K562 (cell line): Measurements from ENCODE around the gene PSG3. TPM values are rescaled to one million over a fixed set of nuclear protein-coding genes. Genes with fewer than 3 reads are reported as not detected.

Experiments used
- ATAC-seq: fragments of 200-7000 bp; cut with Tn5 transposase; 3 replicates; pipeline ENCODE4 v1.9.1; 2020; ENCODE audit warnings: moderate library complexity
- BruUV-seq: library from RNA; stranded (reverse); fragments of 400-500 nt; replicated peaks from 2 replicates; lab custom pipeline; 2021; lab: Mats Ljungman, UMichigan
- CTCF ChIA-PET: fragments of 300-600 bp; formaldehyde crosslinking; extraction: SDS; loops from one replicate; lab custom pipeline; 2021; ENCODE audit warnings: low intra/inter-chr PET ratio; lab: Yijun Ruan, JAX
- POLR2A ChIA-PET: fragments of 300-600, 350-650 bp; sonication (Branson Sonifier 250); formaldehyde crosslinking; extraction: SDS; loops from one replicate; lab custom pipeline; 2021; ENCODE audit warnings: antibody characterized with exemption, inconsistent platforms; lab: Yijun Ruan, JAX
- DNase-seq, 4 experiments: peaks; one replicate each; pipeline versions ENCODE4 v3.0.0 to v3.0.0-alpha.2; 2011 to 2018; ENCODE audit warnings: low spot score in 3 of 4, mixed read lengths in 3 of 4; ENCODE audit errors: extremely low read depth in 1 of 4
- FAIRE-seq: peaks from 2 replicates; lab custom pipeline; 2011; peaks lifted over from hg19 to GRCh38; lab: Jason Lieb, UNC
- H2AFZ ChIP-seq: 2 replicates; pipeline ENCODE4 v1.6.0; 2011; ENCODE audit warnings: low read depth, low read length, control low read depth, inconsistent platforms
- H3K27ac ChIP-seq: fragments of 200-600 bp; 3 replicates; pipeline ENCODE4 v1.8.0; 2011; ENCODE audit warnings: low read depth, mild to moderate bottlenecking, control low read depth, inconsistent platforms, low read length, moderate library complexity, mixed read lengths; ENCODE audit errors: extremely low read depth
- H3K27me3 ChIP-seq, 2 experiments: fragments of 300-600 bp in 1 of 2; 2 replicates in 1 of 2; 3 replicates in 1 of 2; pipeline versions ENCODE4 v1.6.0 to v1.8.0; 2011; ENCODE audit warnings: inconsistent platforms in 2 of 2, low read length in 2 of 2, mild to moderate bottlenecking in 1 of 2, mixed read lengths in 1 of 2, moderate library complexity in 1 of 2; ENCODE audit not compliant: control insufficient read depth in 2 of 2, insufficient read depth in 2 of 2
- H3K36me3 ChIP-seq: fragments of 300-600 bp; 3 replicates; pipeline ENCODE4 v1.8.0; 2011; ENCODE audit warnings: mild to moderate bottlenecking, low read length, inconsistent platforms; ENCODE audit not compliant: control insufficient read depth, insufficient read depth
- H3K4me1 ChIP-seq, 2 experiments: fragments of 200-600 bp in 1 of 2; replicated peaks in 1 of 2; 2 replicates in 1 of 2; 3 replicates in 1 of 2; pipeline versions ENCODE4 v1.5.1 to v1.8.0; 2011; ENCODE audit warnings: inconsistent platforms in 2 of 2, low read length in 2 of 2, mild to moderate bottlenecking in 1 of 2, mixed read lengths in 1 of 2, moderate library complexity in 1 of 2; ENCODE audit not compliant: control insufficient read depth in 2 of 2, insufficient read depth in 2 of 2
- H3K4me2 ChIP-seq: 2 replicates; pipeline ENCODE4 v1.6.1; 2011; ENCODE audit warnings: low read length, control low read depth, inconsistent platforms, mixed read lengths; ENCODE audit not compliant: insufficient read depth
- H3K4me3 ChIP-seq: fragments of 200-600 bp; sonication (generic), shearing (Covaris generic); 2 replicates; pipeline ENCODE4 v1.5.1; 2016; ENCODE audit warnings: control low read depth, inconsistent platforms
- H3K79me2 ChIP-seq: fragments of 200-600 bp; 3 replicates; pipeline ENCODE4 v1.8.0; 2011; ENCODE audit warnings: low read length, inconsistent platforms; ENCODE audit not compliant: control insufficient read depth, insufficient read depth
- H3K9ac ChIP-seq, 2 experiments: 2 replicates each; pipeline versions ENCODE4 v1.6.0 to v1.6.1; 2011; ENCODE audit warnings: low read depth in 2 of 2, low read length in 2 of 2, control low read depth in 1 of 2, inconsistent platforms in 1 of 2, mild to moderate bottlenecking in 1 of 2, mixed read lengths in 1 of 2; ENCODE audit not compliant: insufficient read depth in 1 of 2
- H3K9me1 ChIP-seq: one replicate; pipeline ENCODE4 v1.6.0; 2011; ENCODE audit warnings: inconsistent platforms, mild to moderate bottlenecking, low read length, moderate library complexity; ENCODE audit not compliant: control insufficient read depth, insufficient read depth
- H3K9me3 ChIP-seq: replicated peaks from 2 replicates; pipeline ENCODE4 v1.5.1; 2011; ENCODE audit warnings: low read depth, low read length, inconsistent platforms; ENCODE audit not compliant: control insufficient read depth, insufficient read depth
- H4K20me1 ChIP-seq: replicated peaks from 2 replicates; pipeline ENCODE4 v1.6.1; 2011; ENCODE audit warnings: low read length, inconsistent platforms, mixed read lengths; ENCODE audit not compliant: control insufficient read depth, insufficient read depth
- GATA2 ChIP-seq: sonication (generic); formaldehyde crosslinking; IDR thresholded peaks from 2 replicates; pipeline ENCODE4 v1.4.0; 2020; ENCODE audit warnings: mild to moderate bottlenecking, missing genetic modification reagents
- RAD21 ChIP-seq, 2 experiments: fragments of 250-450 bp in 1 of 2; fragments of 450-650 bp in 1 of 2; sonication (Bioruptor Pico) in 1 of 2; formaldehyde crosslinking in 1 of 2; IDR thresholded peaks in 1 of 2; conservative IDR thresholded peaks in 1 of 2; 2 replicates each; pipeline versions ENCODE4 v1.4.0 to v1.8.0; 2020 to 2022; ENCODE audit warnings: mild to moderate bottlenecking in 2 of 2, moderate library complexity in 1 of 2
- ZNF764 ChIP-seq: fragments of 250-450 bp; sonication (Bioruptor Pico); IDR thresholded peaks from 2 replicates; pipeline ENCODE4 v1.4.0; 2020; ENCODE audit warnings: low read depth, mild to moderate bottlenecking, moderate library complexity
- ZNF79 ChIP-seq: fragments of 250-450 bp; sonication (Bioruptor Pico); IDR thresholded peaks from 2 replicates; pipeline ENCODE4 v1.4.0; 2020; ENCODE audit warnings: low read depth, mild to moderate bottlenecking, moderate library complexity
- WGBS: fragments of 100-300 bp; shearing (Covaris generic); methylation state at CpG from one replicate; pipeline ENCODE4 v1.1.6; 2016; ENCODE audit warnings: low coverage, mixed read lengths; ENCODE audit not compliant: insufficient coverage; ENCODE audit errors: missing lambda C conversion rate; 5-methylcytosine and 5-hydroxymethylcytosine counted together
- in situ Hi-C: fragments of 300-500 bp; cut with MboI; formaldehyde crosslinking; loops from 4 replicates; pipeline ENCODE4 v1.15.0; 2018; ENCODE audit warnings: inconsistent platforms, mixed read lengths
- intact Hi-C: fragments of 100-400 bp; cut with micrococcal nuclease; formaldehyde crosslinking; loops from 2 replicates; pipeline ENCODE4 v1.14.2; 2022
- polyA plus RNA-seq, 8 experiments: library from polyadenylated mRNA; depleted of rRNA in 4 of 8; stranded (reverse) in 5 of 8; unstranded in 3 of 8; fragments of >200 nt; fragmentation: Nextera tagmentation in 2 of 8; fragmentation: Illumina TruSeq in 1 of 8; extraction: Ambion mirVana in 2 of 8; extraction: Trizol in 1 of 8; gene quantifications; 2 replicates each; pipeline versions ENCODE4 v1.2.1 to v1.2.3, GENCODE V29; 2011 to 2014; ENCODE audit warnings: inconsistent platforms in 1 of 8, missing spikeins in 1 of 8
- total RNA-seq, 7 experiments: library from RNA; depleted of rRNA in 6 of 7; stranded (reverse); fragments of >200 nt in 6 of 7; fragmentation: Illumina TruSeq in 2 of 7; extraction: Trizol in 2 of 7; gene quantifications; 2 replicates each; pipeline versions ENCODE4 v1.2.1 to v1.2.3, GENCODE V29; 2011 to 2021; ENCODE audit warnings: low replicate concordance in 1 of 7
- TF ChIP-seq, protein P1 (sequence below), 3 experiments: IDR thresholded peaks in 2 of 3; conservative IDR thresholded peaks in 1 of 3; 2 replicates each; pipeline ENCODE4 v1.5.1; 2011 to 2012; ENCODE audit warnings: low read length in 3 of 3, mild to moderate bottlenecking in 3 of 3, control low read depth in 2 of 3, improper control_type of control experiment in 1 of 3, inconsistent platforms in 1 of 3, low read depth in 1 of 3, mixed read lengths in 1 of 3, moderate library complexity in 1 of 3; ENCODE audit not compliant: insufficient read depth in 2 of 3
- TF ChIP-seq, protein P2 (sequence below), 2 experiments: fragments of 450-650 bp; formaldehyde crosslinking in 1 of 2; IDR thresholded peaks; 2 replicates each; pipeline versions ENCODE4 v1.4.0 to v1.6.1; 2014 to 2020; ENCODE audit warnings: mild to moderate bottlenecking in 2 of 2, borderline replicate concordance in 1 of 2, low read depth in 1 of 2
- TF ChIP-seq, protein P3 (sequence below): fragments of 450-650 bp; IDR thresholded peaks from 2 replicates; pipeline ENCODE4 v1.6.1; 2016; ENCODE audit warnings: mild to moderate bottlenecking

The PSG3 gene
- total and polyA plus RNA-seq, 9 of the 15 experiments (the other 6 are each of a cell fraction or from before 2014, with no cell fraction given), result not detected

DNA sequence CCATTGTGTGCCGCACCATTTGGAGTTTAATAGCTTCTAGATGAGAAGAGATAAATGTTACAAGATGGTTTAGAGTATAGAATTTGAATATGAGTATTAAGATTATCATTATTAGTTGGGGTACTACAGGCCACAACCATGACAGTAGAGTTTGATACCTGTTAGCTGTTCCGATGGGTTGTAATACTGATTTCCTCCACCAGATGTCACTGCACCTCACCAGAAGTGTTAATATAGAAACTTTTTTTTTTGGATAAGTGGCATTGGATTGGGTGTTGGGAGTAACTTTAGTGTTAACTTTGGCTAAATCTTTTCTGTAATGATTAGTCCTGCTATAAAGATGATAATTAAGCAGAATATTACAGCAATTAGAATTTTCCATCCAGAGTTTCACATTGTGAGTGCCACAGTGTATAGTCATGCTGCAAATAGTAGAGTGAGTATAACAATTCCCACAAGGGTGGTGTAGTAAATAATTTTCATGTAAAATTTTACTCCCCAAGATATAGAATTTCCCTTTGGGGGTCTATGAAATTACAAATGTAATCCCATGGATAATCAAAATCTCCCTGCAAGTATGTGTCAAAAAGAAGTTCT, 56.3 kb downstream of the PSG3 start:
- in situ Hi-C loops (no loop called here), intact Hi-C loops (loop anchor here (10.0 kb wide), 1 partner anchor 51 kb away; no protein-coding TSS in a partner anchor)
- ChIA-PET CTCF (interaction anchor here (0.9 kb wide), 1 partner anchor 93 kb away, joined by 4 read pairs; no protein-coding TSS in a partner anchor), POLR2A (no interaction called here)
- Histone ChIP-seq H3K36me3 (no peaks in the 10 kb centered on the region), H3K4me3 (no peak overlapping the region), H3K27me3 (no peaks in the 10 kb centered on the region), H4K20me1 (no peaks in the 10 kb centered on the region), H3K4me2 (no peak overlapping the region), H3K9ac (no peak overlapping the region), H2AFZ (no peak overlapping the region), H3K79me2 (no peaks in the 10 kb centered on the region), H3K4me1 (no peaks in the 10 kb centered on the region), H3K9me1 (no peaks in the 10 kb centered on the region), H3K9me3 (no peaks in the 10 kb centered on the region; the same call in 1 of the 2 replicates), H3K27ac (no peak overlapping the region)
- no peak for ATAC-seq
- WGBS, result 0% methylated on average over 2 of the region's 2 CpGs
- DNase-seq, result peak; percentile 25 to 48 (median 43)
- no peak for FAIRE-seq
- BruUV-seq, result no TSS peak
- TF ChIP-seq ZNF79 (CRISPR knock-in tag) (no peak), RAD21 (CRISPR knock-in tag; conservative IDR thresholded peaks at IDR 0.05 in 1 of 2, IDR thresholded peaks at IDR 0.05 in 1 of 2) (peak in 1 of 2 experiments; percentile 40; a peak in 2 of 4 replicates), ZNF764 (CRISPR knock-in tag) (peak; percentile 91), GATA2 (CRISPR knock-in tag) (no peak)
- TF ChIP-seq, protein P1, sequence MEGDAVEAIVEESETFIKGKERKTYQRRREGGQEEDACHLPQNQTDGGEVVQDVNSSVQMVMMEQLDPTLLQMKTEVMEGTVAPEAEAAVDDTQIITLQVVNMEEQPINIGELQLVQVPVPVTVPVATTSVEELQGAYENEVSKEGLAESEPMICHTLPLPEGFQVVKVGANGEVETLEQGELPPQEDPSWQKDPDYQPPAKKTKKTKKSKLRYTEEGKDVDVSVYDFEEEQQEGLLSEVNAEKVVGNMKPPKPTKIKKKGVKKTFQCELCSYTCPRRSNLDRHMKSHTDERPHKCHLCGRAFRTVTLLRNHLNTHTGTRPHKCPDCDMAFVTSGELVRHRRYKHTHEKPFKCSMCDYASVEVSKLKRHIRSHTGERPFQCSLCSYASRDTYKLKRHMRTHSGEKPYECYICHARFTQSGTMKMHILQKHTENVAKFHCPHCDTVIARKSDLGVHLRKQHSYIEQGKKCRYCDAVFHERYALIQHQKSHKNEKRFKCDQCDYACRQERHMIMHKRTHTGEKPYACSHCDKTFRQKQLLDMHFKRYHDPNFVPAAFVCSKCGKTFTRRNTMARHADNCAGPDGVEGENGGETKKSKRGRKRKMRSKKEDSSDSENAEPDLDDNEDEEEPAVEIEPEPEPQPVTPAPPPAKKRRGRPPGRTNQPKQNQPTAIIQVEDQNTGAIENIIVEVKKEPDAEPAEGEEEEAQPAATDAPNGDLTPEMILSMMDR (IDR thresholded peaks at IDR 0.05 in 2 of 3, conservative IDR thresholded peaks at IDR 0.05 in 1 of 3; ENCODE audit: insufficient read depth in 2 of 3, low read depth in 1 of 3, low read length in 3 of 3), result peak; percentile 42 to 64 (median 57); a peak in 5 of 6 replicates
- TF ChIP-seq, protein P2, sequence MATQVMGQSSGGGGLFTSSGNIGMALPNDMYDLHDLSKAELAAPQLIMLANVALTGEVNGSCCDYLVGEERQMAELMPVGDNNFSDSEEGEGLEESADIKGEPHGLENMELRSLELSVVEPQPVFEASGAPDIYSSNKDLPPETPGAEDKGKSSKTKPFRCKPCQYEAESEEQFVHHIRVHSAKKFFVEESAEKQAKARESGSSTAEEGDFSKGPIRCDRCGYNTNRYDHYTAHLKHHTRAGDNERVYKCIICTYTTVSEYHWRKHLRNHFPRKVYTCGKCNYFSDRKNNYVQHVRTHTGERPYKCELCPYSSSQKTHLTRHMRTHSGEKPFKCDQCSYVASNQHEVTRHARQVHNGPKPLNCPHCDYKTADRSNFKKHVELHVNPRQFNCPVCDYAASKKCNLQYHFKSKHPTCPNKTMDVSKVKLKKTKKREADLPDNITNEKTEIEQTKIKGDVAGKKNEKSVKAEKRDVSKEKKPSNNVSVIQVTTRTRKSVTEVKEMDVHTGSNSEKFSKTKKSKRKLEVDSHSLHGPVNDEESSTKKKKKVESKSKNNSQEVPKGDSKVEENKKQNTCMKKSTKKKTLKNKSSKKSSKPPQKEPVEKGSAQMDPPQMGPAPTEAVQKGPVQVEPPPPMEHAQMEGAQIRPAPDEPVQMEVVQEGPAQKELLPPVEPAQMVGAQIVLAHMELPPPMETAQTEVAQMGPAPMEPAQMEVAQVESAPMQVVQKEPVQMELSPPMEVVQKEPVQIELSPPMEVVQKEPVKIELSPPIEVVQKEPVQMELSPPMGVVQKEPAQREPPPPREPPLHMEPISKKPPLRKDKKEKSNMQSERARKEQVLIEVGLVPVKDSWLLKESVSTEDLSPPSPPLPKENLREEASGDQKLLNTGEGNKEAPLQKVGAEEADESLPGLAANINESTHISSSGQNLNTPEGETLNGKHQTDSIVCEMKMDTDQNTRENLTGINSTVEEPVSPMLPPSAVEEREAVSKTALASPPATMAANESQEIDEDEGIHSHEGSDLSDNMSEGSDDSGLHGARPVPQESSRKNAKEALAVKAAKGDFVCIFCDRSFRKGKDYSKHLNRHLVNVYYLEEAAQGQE (IDR thresholded peaks at IDR 0.05; ENCODE audit: borderline replicate concordance), result peak; percentile 8; the same call in 1 of the 2 replicates
- TF ChIP-seq, protein P2 (CRISPR knock-in tag; IDR thresholded peaks at IDR 0.05; ENCODE audit: low read depth), result no peak
- TF ChIP-seq, protein P3, sequence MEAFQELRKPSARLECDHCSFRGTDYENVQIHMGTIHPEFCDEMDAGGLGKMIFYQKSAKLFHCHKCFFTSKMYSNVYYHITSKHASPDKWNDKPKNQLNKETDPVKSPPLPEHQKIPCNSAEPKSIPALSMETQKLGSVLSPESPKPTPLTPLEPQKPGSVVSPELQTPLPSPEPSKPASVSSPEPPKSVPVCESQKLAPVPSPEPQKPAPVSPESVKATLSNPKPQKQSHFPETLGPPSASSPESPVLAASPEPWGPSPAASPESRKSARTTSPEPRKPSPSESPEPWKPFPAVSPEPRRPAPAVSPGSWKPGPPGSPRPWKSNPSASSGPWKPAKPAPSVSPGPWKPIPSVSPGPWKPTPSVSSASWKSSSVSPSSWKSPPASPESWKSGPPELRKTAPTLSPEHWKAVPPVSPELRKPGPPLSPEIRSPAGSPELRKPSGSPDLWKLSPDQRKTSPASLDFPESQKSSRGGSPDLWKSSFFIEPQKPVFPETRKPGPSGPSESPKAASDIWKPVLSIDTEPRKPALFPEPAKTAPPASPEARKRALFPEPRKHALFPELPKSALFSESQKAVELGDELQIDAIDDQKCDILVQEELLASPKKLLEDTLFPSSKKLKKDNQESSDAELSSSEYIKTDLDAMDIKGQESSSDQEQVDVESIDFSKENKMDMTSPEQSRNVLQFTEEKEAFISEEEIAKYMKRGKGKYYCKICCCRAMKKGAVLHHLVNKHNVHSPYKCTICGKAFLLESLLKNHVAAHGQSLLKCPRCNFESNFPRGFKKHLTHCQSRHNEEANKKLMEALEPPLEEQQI, result no peak
